ENCODE data around the gene CHTOP. TPM values are rescaled to one million over a fixed set of nuclear protein-coding genes. Genes with fewer than 3 reads are reported as not detected.

CHTOP gene
- total RNA-seq, 6 donors from 2014 or later: 51.3 to 89.1 (median 59.2) TPM

GRCh38 chr1:153677718-153678518, 44.1 kb downstream of the CHTOP start:
- H3K4me3 ChIP-seq: peak overlapping the region; percentile 59 to 73 (median 66)
- peaks cover 20 to 38% (median 33%) of the 10 kb centered on the region in 4 donors for H3K4me1 ChIP-seq
- TF ChIP-seq POLR2A (IDR thresholded peaks at IDR 0.05): no peak
- TF ChIP-seq CTCF (IDR thresholded peaks at IDR 0.05): peak; percentile 78 to 95 (median 86)
- no peak for TF ChIP-seq POLR2AphosphoS5 (IDR thresholded peaks at IDR 0.05)
- no peak for TF ChIP-seq EP300 (IDR thresholded peaks at IDR 0.05)
- H3K9me3 ChIP-seq: no peaks in the 10 kb centered on the region
- ATAC-seq (ENCODE audit: low FRiP score in 2 of 2) (peak; percentile 71 to 80), DNase-seq (peak in 1 of 2 donors; percentile 63)
- peaks cover 0 to 15% (median 6%) of the 10 kb centered on the region in 4 donors for H3K27me3 ChIP-seq
- WGBS, 2 donors: 1 to 2% methylated on average over 21 to 29 of the region's 29 CpGs
- H3K27ac ChIP-seq: peak overlapping the region; percentile 69 to 88 (median 82)
- H3K36me3 ChIP-seq: peaks cover 0 to 12% (median 3%) of the 10 kb centered on the region in 4 donors

- DNase-seq: peak; percentile 40 to 88
- WGBS, 2 donors: 0 to 1% methylated on average over 34 to 55 of the region's 78 CpGs
- ATAC-seq (ENCODE audit: low FRiP score in 2 of 2): peak; percentile 67 to 87
These were observed 44.9 kb downstream of the CHTOP start, which contains the start of gene NPR1 for GRCh38 chr1:153678519-153679336. Gene NPR1 (plus strand): TSS chr1:153678688. CDS start chr1:153679109, 421 bp downstream.

GRCh38 chr1:153679337-153680119, 45.7 kb downstream of the CHTOP start:
- 3 to 6% methylated on average over 17 to 48 of the region's 73 CpGs for WGBS, 2 donors
- Histone ChIP-seq H3K36me3 (peaks cover 0 to 21% (median 7%) of the 10 kb centered on the region in 4 donors), H3K4me1 (peaks cover 20 to 38% (median 33%) of the 10 kb centered on the region in 4 donors), H3K9me3 (no peaks in the 10 kb centered on the region), H3K27me3 (peaks cover 0 to 15% (median 6%) of the 10 kb centered on the region in 4 donors), H3K27ac (peak overlapping the region; percentile 69 to 88 (median 82)), H3K4me3 (peak overlapping the region; percentile 59 to 73 (median 66))
- ATAC-seq (ENCODE audit: low FRiP score in 2 of 2): peak; percentile 8 to 70
- peak in 1 of 2 donors; percentile 89 for DNase-seq
- TF ChIP-seq POLR2AphosphoS5 (IDR thresholded peaks at IDR 0.05): no peak
- TF ChIP-seq CTCF (IDR thresholded peaks at IDR 0.05): peak in 5 of 6 experiments; percentile 24 to 64 (median 55)
- no peak for TF ChIP-seq POLR2A (IDR thresholded peaks at IDR 0.05)

More at GRCh38 chr1:153678519-153679336, 44.9 kb downstream of the CHTOP start, which contains the start of gene NPR1:
- Histone ChIP-seq H3K36me3 (peaks cover 0 to 20% (median 7%) of the 10 kb centered on the region in 4 donors), H3K4me1 (peaks cover 20 to 38% (median 33%) of the 10 kb centered on the region in 4 donors), H3K4me3 (peak within 1 kb of the TSS; percentile 59 to 73 (median 66)), H3K27me3 (peaks cover 0 to 15% (median 6%) of the 10 kb centered on the region in 4 donors), H3K27ac (peak within 1 kb of the TSS; percentile 69 to 88 (median 82)), H3K9me3 (no peaks in the 10 kb centered on the region)
- TF ChIP-seq POLR2AphosphoS5 (IDR thresholded peaks at IDR 0.05) (no peak), CTCF (IDR thresholded peaks at IDR 0.05) (peak in 1 of 6 experiments; percentile 2), POLR2A (IDR thresholded peaks at IDR 0.05) (peak in 2 of 4 donors; percentile 19 to 43)

GRCh38 chr1:153680120-153680403, 46.2 kb downstream of the CHTOP start:
- Histone ChIP-seq H3K36me3 (peaks cover 0 to 26% (median 9%) of the 10 kb centered on the region in 4 donors), H3K27ac (peak overlapping the region; percentile 69 to 88 (median 82)), H3K4me1 (peaks cover 20 to 38% (median 33%) of the 10 kb centered on the region in 4 donors), H3K9me3 (no peaks in the 10 kb centered on the region), H3K4me3 (peak overlapping the region; percentile 59 to 73 (median 66)), H3K27me3 (peaks cover 0 to 15% (median 6%) of the 10 kb centered on the region in 4 donors)
- TF ChIP-seq POLR2A (IDR thresholded peaks at IDR 0.05): no peak
- TF ChIP-seq CTCF (IDR thresholded peaks at IDR 0.05): no peak
- no peak for TF ChIP-seq EP300 (IDR thresholded peaks at IDR 0.05)
- TF ChIP-seq POLR2AphosphoS5 (IDR thresholded peaks at IDR 0.05): no peak
- no peak for DNase-seq
- ATAC-seq (ENCODE audit: low FRiP score in 2 of 2): peak in 1 of 2 donors; percentile 1
- WGBS, 2 donors: 19 to 32% methylated on average over 7 to 10 of the region's 10 CpGs

Measured in upper lobe of left lung (tissue), 6 donors.